GM12873 (cell line): Measurements from ENCODE around the gene UBE2G2.

Source experiments
- CTCF ChIP-seq: IDR thresholded peaks from 2 replicates; pipeline ENCODE4 v1.5.1; 2012; ENCODE audit warnings: low read depth, mild to moderate bottlenecking, moderate library complexity, low read length, control low read depth; ENCODE audit not compliant: insufficient read depth; ENCODE audit errors: missing control alignments

Gene UBE2G2

GRCh38 chr21:44736291-44737004, 65.2 kb downstream of the UBE2G2 start:
- TF ChIP-seq CTCF = no peak

DNA sequence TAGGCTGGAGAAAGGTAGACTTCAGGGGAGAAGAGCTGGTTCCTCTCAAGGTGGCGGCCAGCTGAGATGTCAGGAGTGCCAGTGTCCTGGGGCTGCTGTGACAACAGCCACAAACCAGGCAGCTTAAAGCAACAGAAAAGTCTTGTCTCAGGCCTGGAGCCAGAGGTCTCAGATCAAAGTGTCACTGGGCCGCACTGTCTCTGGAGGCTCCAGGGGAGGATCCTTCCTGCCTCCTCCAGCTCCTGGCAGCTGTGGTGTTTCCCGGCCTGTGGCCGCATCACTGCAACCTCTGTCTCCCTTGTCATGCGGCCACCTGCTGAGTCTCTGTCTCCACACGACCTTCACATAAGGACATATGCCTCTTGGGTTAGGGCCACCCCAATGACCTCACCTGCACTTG, 65.8 kb downstream of the UBE2G2 start:
- TF ChIP-seq CTCF = no peak

DNA sequence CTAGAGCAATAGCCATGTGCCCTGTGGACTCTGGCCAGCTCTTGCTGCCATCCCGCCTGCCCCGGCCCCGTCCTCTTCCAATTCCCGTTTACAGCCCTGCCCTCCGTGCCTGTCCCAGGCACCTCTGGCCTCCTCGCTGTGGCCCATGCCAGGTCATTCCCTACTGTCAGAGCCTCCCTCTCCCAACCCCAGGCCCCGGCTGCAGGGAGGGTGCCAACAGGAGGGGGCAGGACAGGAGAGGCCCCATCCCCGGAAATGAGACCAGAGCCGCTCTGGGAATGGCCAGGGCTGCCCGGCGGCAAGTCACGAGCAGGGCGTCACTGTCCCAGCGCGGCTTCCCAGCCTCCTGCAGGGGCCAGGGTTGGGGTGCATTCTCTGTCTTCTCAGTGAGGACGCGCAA, 66.8 kb downstream of the UBE2G2 start:
- TF ChIP-seq CTCF = no peak

GRCh38 chr21:44734026-44734745, 67.4 kb downstream of the UBE2G2 start:
- TF ChIP-seq CTCF = no peak

- no peak for TF ChIP-seq CTCF
These were observed 68.7 kb downstream of the UBE2G2 start for GRCh38 chr21:44732956-44733355.

GRCh38 chr21:44732263-44732662, 69.4 kb downstream of the UBE2G2 start:
- no peak for TF ChIP-seq CTCF

- TF ChIP-seq CTCF = no peak
These were observed 70.6 kb downstream of the UBE2G2 start for GRCh38 chr21:44730951-44731579.
